A673 (cell line): Measurements from ENCODE around the gene BCAT1. TPM values are rescaled to one million over a fixed set of nuclear protein-coding genes. Genes with fewer than 3 reads are reported as not detected.

Experiments used
- BruUV-seq: library from RNA; stranded (reverse); fragments of 400-500 nt; replicated peaks from 2 replicates; lab custom pipeline; 2021; lab: Mats Ljungman, UMichigan
- CTCF ChIA-PET: fragments of 300-600 bp; sonication (Branson Sonifier 250); formaldehyde crosslinking; loops from one replicate; lab custom pipeline; 2022; ENCODE audit warnings: antibody characterized with exemption; lab: Charles Lee
- POLR2A ChIA-PET: fragments of 300-600 bp; sonication (Branson Sonifier 250); formaldehyde crosslinking; loops from one replicate; lab custom pipeline; 2022; ENCODE audit warnings: antibody characterized with exemption; ENCODE audit not compliant: low non-redundant PET; lab: Charles Lee
- DNase-seq: peaks from one replicate; pipeline ENCODE4 v3.0.0-alpha.2; 2015; ENCODE audit warnings: low spot score
- H3K27ac ChIP-seq: fragments of 200-600 bp; sonication (generic); 2 replicates; pipeline ENCODE4 v1.5.1; 2016; ENCODE audit warnings: mixed run types, low read depth, mild to moderate bottlenecking, mixed read lengths, antibody characterized with exemption, low read length; ENCODE audit not compliant: poor library complexity, severe bottlenecking
- H3K27me3 ChIP-seq: fragments of 200-600 bp; sonication (generic); replicated peaks from 2 replicates; pipeline ENCODE4 v1.6.1; 2017; ENCODE audit warnings: mixed run types, low read depth, mild to moderate bottlenecking, mixed read lengths, antibody characterized with exemption, low read length; ENCODE audit not compliant: insufficient read depth, poor library complexity
- H3K36me3 ChIP-seq: fragments of 200-600 bp; sonication (generic); 2 replicates; pipeline ENCODE4 v1.6.1; 2016; ENCODE audit warnings: mixed run types, mild to moderate bottlenecking, mixed read lengths, antibody characterized with exemption, low read length; ENCODE audit not compliant: insufficient read depth, poor library complexity, severe bottlenecking
- H3K4me1 ChIP-seq: fragments of 200-600 bp; sonication (generic); 2 replicates; pipeline ENCODE4 v1.6.1; 2017; ENCODE audit warnings: mixed run types, mild to moderate bottlenecking, mixed read lengths, antibody characterized with exemption, low read length; ENCODE audit not compliant: insufficient read depth, poor library complexity, severe bottlenecking
- H3K4me3 ChIP-seq: fragments of 200-600 bp; sonication (generic); 2 replicates; pipeline ENCODE4 v1.5.1; 2016; ENCODE audit warnings: low read depth, mixed run types, mild to moderate bottlenecking, mixed read lengths, low read length; ENCODE audit not compliant: poor library complexity, severe bottlenecking
- H3K9me3 ChIP-seq: fragments of 200-600 bp; sonication (generic); 2 replicates; pipeline ENCODE4 v1.6.1; 2016; ENCODE audit warnings: mixed run types, low read depth, mild to moderate bottlenecking, mixed read lengths, antibody characterized with exemption, low read length; ENCODE audit not compliant: poor library complexity, severe bottlenecking
- CTCF ChIP-seq: fragments of 300-800, 200-600 bp; sonication (generic); conservative IDR thresholded peaks from 2 replicates; pipeline ENCODE4 v1.5.1; 2017; ENCODE audit warnings: low read depth, mild to moderate bottlenecking, antibody characterized with exemption, low read length, moderate library complexity, mixed read lengths
- EZH2 ChIP-seq: fragments of 200-600 bp; sonication (generic); IDR thresholded peaks from 2 replicates; pipeline ENCODE4 v1.6.1; 2017; ENCODE audit warnings: borderline replicate concordance, low read depth, mild to moderate bottlenecking, mixed read lengths, antibody characterized with exemption, low read length; ENCODE audit not compliant: poor library complexity, severe bottlenecking
- intact Hi-C: fragments of 100-400 bp; cut with micrococcal nuclease; formaldehyde crosslinking; loops from one replicate; pipeline ENCODE4 v1.10.0; 2022; ENCODE audit not compliant: unreplicated experiment
- total RNA-seq: library from RNA; stranded (reverse); gene quantifications from 2 replicates; pipeline ENCODE4 v1.2.3, GENCODE V29; 2021

The BCAT1 gene
- total RNA-seq, 1 experiment from 2014 or later = 195 TPM

GRCh38 chr12:24919346-24920001 lies 29.4 kb downstream of the BCAT1 start:
- Histone ChIP-seq H3K4me3 (no peak overlapping the region), H3K27me3 (no peaks in the 10 kb centered on the region), H3K27ac (no peak overlapping the region), H3K4me1 (peaks cover 13% of the 10 kb centered on the region), H3K36me3 (no peaks in the 10 kb centered on the region), H3K9me3 (no peaks in the 10 kb centered on the region)
- TF ChIP-seq EZH2 (no peak), CTCF (no peak)
- POLR2A ChIA-PET = interaction anchor here (0.5 to 0.7 kb wide), 2 partner anchors 19 to 27 kb away, joined by 3 read pairs; no protein-coding TSS in a partner anchor
- DNase-seq = no peak
- CTCF ChIA-PET = no interaction called here
- intact Hi-C loops = no loop called here
- no TSS peak for BruUV-seq

- CTCF ChIA-PET = no interaction called here
- no TSS peak for BruUV-seq
- H3K4me3 ChIP-seq = no peak overlapping the region
Measured at GRCh38 chr12:24918596-24918995, 30.3 kb downstream of the BCAT1 start.

GRCh38 chr12:24915501-24915900 lies 33.4 kb downstream of the BCAT1 start:
- no peak for TF ChIP-seq EZH2
- TF ChIP-seq CTCF = no peak
- intact Hi-C loops = no loop called here
- POLR2A ChIA-PET = no interaction called here
- H3K27ac ChIP-seq = no peak overlapping the region
- no peaks in the 10 kb centered on the region for H3K36me3 ChIP-seq
- no TSS peak for BruUV-seq
- no peak overlapping the region for H3K4me3 ChIP-seq
- CTCF ChIA-PET = no interaction called here
- H3K9me3 ChIP-seq = no peaks in the 10 kb centered on the region
- DNase-seq = no peak
- no peaks in the 10 kb centered on the region for H3K27me3 ChIP-seq
- H3K4me1 ChIP-seq = peaks cover 11% of the 10 kb centered on the region

More at GRCh38 chr12:24918596-24918995, 30.3 kb downstream of the BCAT1 start:
- Histone ChIP-seq H3K4me1 (peaks cover 12% of the 10 kb centered on the region), H3K27me3 (no peaks in the 10 kb centered on the region), H3K36me3 (no peaks in the 10 kb centered on the region), H3K27ac (no peak overlapping the region), H3K9me3 (no peaks in the 10 kb centered on the region)
- POLR2A ChIA-PET = no interaction called here
- DNase-seq = no peak
- intact Hi-C loops = no loop called here
- TF ChIP-seq EZH2 (no peak), CTCF (no peak)
